Thyroid gland (tissue), 4 donors: ENCODE results near the gene KIF5C. TPM values are rescaled to one million over a fixed set of nuclear protein-coding genes. Genes with fewer than 3 reads are reported as not detected.

Experiments
- DNase-seq, 2 donors: peaks; one replicate each; pipeline ENCODE4 v3.0.0-alpha.2; 2019
- H3K27ac ChIP-seq, 3 donors: fragments of 200-600 bp; sonication (generic); 1 replicate in 2 of 3; 2 replicates in 1 of 3; pipeline ENCODE4 v1.5.1; 2016 to 2019; ENCODE audit warnings: mild to moderate bottlenecking in 1 of 3, moderate library complexity in 1 of 3
- H3K27me3 ChIP-seq: fragments of 200-600 bp; sonication (generic); one replicate; pipeline ENCODE4 v1.5.1; 2019
- H3K36me3 ChIP-seq, 2 donors: fragments of 200-600 bp; sonication (generic); one replicate each; pipeline ENCODE4 v1.5.1; 2016 to 2019
- H3K4me1 ChIP-seq, 2 donors: fragments of 200-600 bp; sonication (generic); one replicate each; pipeline ENCODE4 v1.5.1; 2017 to 2019
- H3K4me3 ChIP-seq, 3 donors: fragments of 200-600 bp; sonication (generic); replicated peaks in 1 of 3; 1 replicate in 2 of 3; 2 replicates in 1 of 3; pipeline ENCODE4 v1.5.1; 2016; ENCODE audit warnings: mild to moderate bottlenecking in 1 of 3
- H3K9me3 ChIP-seq: fragments of 200-600 bp; sonication (generic); one replicate; pipeline ENCODE4 v1.5.1; 2017
- CTCF ChIP-seq, 6 experiments: fragments of 200-600 bp in 3 of 6; fragments of 450-650 bp in 3 of 6; sonication (generic) in 3 of 6; IDR thresholded peaks; one replicate each; pipeline ENCODE4 v1.5.1; 2016 to 2019; ENCODE audit warnings: antibody characterized with exemption in 6 of 6, mild to moderate bottlenecking in 2 of 6, inconsistent platforms in 1 of 6, moderate library complexity in 1 of 6
- POLR2A ChIP-seq, 2 donors: fragments of 450-650 bp; IDR thresholded peaks; one replicate each; pipeline ENCODE4 v1.6.1; 2017; ENCODE audit warnings: antibody characterized with exemption in 2 of 2, mild to moderate bottlenecking in 2 of 2, moderate library complexity in 1 of 2
- WGBS, 2 donors: methylation state at CpG; one replicate each; pipeline ENCODE4 v1.1.5; 2017; 5-methylcytosine and 5-hydroxymethylcytosine counted together
- intact Hi-C: fragments of 100-400 bp; cut with DNase I; formaldehyde crosslinking; loops from one replicate; pipeline ENCODE4 v1.15.1; 2023
- small RNA-seq: library from RNA; depleted of rRNA; stranded (forward); fragments of <200 nt; gene quantifications from one replicate; pipeline ENCODE3, GENCODE V24; 2016
- total RNA-seq, 4 donors: library from RNA; depleted of rRNA; stranded (reverse); fragments of >200 nt; gene quantifications; one replicate each; pipeline ENCODE4 v1.2.3, GENCODE V29; 2016

The KIF5C gene
- total RNA-seq, 4 donors from 2014 or later: 1.9 to 2.8 (median 2.3) TPM

- no peaks in the 10 kb centered on the region for H3K9me3 ChIP-seq
- intact Hi-C loops: no loop called here
- no peak overlapping the region for H3K27ac ChIP-seq
- WGBS, 2 donors: 73 to 75% methylated on average over 10 of the region's 10 CpGs
- DNase-seq: no peak
- no peak overlapping the region for H3K4me3 ChIP-seq
- peaks cover 0 to 11% of the 10 kb centered on the region in 2 donors for H3K4me1 ChIP-seq
- H3K36me3 ChIP-seq: no peaks in the 10 kb centered on the region
- H3K27me3 ChIP-seq: no peaks in the 10 kb centered on the region
- TF ChIP-seq CTCF (IDR thresholded peaks at IDR 0.05) (no peak), POLR2A (IDR thresholded peaks at IDR 0.05) (no peak)
These were observed 200.8 kb downstream of the KIF5C start for GRCh38 chr2:149075853-149076252.

Small RNA genes within 50 kb of the gene (small RNA-seq; reads per million reads assigned to genes)
- gene RNU2-9P (not detected), gene UBBP3 (not detected)

Other genes with a start within 250 kb of the KIF5C start
- gene EPC2, start 230.5 kb upstream of the KIF5C start, total RNA-seq: 10 to 100 TPM; 37.9 to 55.3 (median 44.1) TPM
- under 1 TPM in 1 of 4 donors, not detected in 3; 0.40 TPM for gene LYPD6B, start 163.5 kb downstream of the KIF5C start, total RNA-seq